NCI-H774 (cell line): ENCODE data around the gene EPB41L4A.

Source experiments
- DNase-seq: peaks from one replicate; lab custom pipeline; 2025; lab: John Stamatoyannopoulos, UW

The EPB41L4A gene

DNA sequence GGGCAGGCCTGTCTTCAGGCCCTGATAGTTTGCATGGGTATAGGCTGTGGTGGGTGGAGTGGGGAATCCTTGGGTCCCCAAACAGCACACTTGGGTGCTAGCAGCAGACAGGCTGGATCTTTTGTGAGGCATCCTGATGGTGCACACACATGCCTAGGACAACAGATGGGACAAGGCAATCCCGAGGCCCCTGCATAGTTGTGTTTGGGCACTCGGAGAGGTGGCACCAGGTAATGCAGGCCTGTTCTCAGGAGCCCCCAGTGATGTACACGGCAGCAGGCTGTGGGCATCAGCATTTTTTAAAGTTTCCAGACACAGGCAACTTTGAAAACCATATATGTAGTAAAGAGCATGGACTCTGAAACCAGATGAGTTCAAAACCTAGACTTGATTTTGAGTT is 65.4 kb downstream of the EPB41L4A start:
- no peak for DNase-seq

DNA sequence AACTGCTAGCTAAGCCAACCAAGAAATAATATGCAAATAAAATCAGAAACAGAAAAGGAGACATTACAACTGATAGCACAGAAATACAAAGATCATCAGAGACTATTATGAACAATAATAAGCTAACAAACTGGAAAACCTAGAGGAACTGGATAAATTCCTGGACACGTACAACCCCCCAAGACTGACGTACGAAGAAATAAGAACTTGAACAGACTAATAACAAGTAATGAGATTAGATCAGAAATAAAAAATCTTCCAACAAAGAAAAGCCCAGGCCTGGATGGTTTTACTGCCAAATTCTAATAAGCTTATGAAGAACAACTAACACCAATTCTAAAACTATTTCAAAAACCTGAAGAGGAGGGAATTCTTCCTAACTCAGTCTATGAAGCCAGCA is 67.9 kb downstream of the EPB41L4A start:
- DNase-seq: no peak

DNA sequence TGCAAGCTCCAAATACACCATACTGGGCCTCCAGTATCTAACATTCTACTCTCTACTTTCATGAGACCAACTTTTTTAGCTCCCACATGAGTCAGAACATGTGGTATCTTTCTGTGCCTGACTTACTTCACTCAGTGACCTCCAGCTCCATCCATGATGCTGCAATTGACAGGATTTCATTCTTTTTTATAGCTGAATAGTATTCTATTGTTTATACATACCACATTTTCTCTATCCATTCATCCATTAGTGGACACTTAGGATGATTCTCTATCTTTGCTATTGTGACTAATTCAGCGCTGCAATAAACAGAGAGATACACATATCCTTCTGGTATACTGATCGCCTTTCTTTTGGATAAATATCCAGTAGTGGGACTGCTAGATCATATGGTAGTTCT is 68.5 kb downstream of the EPB41L4A start:
- no peak for DNase-seq

DNA sequence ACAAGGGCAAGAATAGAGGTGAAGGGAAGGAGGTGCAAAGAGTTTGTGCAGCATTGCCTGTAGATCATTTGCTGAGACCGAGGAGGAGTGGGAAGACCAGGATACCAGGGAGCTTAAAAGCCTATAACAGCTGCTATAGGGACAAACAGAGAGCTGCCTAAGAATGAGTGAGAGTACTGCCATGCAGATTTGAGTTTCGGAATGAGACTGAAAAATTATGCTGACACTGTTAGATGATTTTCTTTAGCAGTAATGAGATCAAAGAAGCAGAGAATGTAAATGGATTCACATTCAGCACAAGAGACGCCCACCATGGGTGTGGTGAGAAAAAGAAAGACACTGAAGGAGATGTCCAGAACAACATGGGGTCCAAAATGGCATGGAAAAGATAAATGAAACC is 69.7 kb downstream of the EPB41L4A start:
- DNase-seq: no peak

DNA sequence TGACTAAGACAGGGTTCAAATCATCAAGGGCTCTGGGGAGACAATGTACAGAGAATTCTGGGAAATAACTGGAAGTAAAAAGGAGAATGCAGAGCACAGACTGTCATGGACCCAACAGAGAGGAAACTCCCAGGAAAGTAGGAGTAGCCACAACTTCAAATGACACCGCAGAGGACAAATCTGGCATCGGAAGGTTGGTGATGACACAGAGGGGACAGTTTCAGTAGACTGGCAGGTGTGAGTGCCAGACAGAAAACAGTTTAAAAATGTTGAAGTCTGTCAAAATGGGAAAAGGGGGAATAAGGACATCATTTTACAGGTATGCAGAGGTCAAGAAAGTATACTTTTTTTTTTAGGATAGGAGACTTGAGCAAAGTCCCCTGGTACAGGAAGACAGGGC is 70.2 kb downstream of the EPB41L4A start:
- no peak for DNase-seq

DNA sequence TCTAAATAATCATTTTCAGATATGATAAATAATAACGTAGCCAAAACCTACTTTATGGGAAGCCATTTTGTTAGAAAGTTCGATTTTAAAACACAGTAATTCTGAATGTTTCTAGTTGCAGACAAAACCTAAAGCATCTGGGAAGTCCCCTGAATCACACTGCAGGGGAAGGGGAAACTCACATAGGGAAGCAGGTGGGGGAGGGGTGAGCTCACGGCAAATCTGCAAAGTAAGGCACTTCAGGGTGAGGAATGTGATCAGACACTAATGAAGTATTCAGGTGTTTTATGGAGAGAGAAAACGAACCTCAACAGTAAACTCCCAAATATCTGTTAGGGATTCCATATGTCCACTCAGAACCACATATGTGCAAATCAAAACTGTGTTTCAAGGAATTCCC is 70.7 kb downstream of the EPB41L4A start:
- no peak for DNase-seq

DNA sequence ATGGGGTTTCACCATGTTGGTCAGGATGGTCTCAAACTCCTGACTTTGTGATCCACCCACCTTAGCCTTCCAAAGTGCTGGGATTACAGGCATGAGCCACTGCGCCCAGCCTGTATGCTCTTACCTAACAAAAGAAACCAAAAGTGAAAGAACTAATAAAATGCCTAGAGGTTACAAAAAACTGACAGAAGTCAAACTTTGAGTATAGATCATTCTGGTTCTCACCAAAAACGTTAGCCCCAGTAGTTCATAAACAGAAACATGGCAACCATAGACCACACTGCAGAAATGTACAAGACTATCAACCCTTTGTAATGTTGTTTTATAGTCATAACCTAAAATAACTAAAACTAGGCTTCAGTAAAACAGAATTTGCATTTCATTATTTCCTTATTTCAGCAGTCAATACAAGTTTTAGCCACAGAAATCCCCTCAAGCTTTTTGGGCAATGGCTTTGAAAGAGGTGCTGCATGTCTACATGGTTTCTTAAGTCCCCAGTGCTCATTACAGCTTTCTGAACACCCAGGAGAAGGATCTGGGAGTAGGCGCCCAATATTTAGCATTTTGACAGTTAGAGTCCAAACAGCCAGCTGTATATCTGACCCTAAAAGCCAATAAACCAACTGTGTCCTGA is 72.5 kb downstream of the EPB41L4A start:
- DNase-seq: no peak

DNA sequence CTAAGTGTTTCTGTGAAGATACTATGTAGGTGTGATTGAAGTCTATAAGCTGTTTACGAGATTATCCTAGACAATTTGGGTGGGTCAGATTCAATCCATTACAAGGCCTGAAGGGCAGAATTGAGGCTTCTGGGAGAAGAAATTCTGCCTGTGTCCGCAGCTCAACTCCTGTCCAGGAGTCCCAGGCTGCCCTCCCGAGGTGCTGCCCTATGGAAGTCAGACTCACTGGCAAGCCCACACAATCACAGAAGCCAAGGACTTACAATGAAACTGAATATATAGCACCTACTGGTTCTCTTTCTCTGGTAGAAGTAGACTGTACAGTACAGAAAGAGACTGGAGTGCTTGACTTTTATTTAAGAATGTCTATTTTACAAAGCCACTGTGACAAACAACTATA is 74.5 kb downstream of the EPB41L4A start:
- no peak for DNase-seq

DNA sequence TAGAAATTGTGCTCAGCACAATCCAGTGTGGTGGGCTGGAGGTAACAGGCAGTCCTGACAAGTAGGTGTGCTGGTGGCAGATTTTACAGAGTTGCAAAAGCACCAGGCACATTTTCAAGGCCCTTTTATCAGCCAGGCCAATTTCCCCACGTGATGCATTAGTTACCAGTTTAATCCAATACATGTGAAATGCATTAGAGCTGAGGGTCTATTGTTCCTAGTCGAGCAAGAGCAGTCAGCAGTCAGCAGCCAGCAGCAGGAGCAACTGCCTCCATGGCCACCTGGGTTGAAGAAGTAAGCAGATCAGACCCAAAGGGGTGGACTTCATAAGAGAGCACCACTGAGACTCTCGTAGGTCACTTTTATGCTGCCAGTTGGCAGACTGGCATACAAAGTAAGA is 76.7 kb downstream of the EPB41L4A start:
- DNase-seq: no peak

DNA sequence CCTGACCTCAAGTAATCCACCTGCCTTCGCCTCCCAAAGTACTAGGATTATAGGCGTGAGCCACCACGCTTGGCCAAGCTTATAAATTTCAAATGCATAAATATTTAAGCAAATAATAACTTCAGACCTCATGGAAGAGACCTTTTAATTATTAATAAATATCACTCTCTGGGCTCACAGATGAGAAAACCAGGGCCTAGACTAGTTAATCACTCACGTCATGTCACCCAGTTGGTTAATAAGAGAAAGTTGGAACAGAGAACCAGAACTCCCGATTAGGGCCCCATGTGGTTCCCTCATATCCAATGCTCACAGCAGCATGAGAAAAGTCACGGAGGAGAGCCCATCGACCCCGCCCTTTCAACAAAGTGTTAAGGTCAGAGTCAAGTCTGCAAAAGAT is 79.3 kb downstream of the EPB41L4A start:
- DNase-seq: no peak

DNA sequence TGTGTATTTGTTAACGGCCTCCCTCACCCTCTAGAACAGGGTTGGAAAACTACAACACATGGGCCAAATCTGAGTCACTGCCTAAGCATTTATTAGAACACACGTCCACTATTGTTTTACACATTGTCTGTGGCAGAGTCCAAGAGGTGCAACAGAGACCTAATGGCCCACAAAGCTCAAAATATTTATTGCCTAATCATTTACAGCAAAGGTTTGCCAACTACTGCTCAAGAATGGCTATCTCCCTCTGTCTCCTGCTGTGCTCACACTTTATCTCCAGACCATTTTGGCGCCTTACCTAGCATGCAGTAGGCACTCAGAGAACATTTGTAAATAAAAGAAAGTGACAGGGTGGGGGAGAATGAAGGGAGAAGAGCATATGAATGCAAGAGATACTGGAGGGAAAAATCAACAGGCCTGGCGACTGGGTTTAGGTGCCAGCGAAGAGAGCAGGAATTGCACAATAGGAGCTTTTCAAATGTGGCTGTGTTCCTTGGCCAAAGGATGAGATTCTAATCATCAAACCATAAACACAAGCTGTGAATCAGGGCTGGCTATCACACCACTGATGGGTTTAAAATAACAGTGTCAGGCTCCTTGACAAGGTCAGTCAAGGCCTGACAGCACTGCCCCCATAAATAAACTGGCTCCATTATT is 80.3 kb downstream of the EPB41L4A start:
- DNase-seq: peak; percentile 30

DNA sequence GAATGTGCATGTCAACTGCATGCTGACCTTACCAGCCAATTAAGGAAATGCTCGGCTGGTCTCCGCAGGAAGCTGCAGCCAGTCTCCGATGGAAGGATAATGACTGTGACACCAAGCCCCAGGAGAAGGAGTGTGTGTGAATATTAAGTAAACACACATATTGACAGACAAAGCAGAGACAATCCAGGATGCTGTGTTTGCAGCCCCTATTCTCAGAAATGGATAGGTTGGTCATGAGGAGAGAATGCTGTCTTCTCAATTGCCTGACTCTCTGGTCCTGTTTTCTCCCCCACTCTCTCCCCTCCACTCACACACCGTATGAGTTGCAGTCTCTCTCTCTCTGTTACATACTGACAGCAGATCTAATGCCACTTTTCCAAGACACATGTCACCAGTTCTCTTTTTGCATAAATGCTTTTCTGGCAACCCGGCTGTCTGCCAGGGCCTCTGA is 85.7 kb downstream of the EPB41L4A start:
- DNase-seq: no peak

DNA sequence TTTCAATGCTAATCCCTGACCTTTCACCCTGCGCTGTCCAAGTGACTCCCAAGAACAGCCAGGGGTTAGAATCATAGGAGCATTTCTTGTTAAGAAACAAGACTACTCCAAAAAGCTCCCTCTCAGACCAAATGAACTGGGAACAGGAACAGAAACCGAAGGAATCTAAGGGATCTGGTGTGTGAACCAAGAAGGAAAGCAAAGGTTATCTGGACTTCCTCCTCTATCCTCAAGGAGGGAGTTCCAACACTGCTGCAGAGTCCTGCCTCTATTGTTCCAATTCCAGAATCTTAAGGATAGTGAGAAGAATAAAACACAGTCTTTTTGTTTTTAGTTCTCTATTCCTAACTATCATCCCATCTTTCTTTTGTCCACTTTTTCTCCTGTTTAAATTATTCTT is 87.2 kb downstream of the EPB41L4A start:
- no peak for DNase-seq

DNA sequence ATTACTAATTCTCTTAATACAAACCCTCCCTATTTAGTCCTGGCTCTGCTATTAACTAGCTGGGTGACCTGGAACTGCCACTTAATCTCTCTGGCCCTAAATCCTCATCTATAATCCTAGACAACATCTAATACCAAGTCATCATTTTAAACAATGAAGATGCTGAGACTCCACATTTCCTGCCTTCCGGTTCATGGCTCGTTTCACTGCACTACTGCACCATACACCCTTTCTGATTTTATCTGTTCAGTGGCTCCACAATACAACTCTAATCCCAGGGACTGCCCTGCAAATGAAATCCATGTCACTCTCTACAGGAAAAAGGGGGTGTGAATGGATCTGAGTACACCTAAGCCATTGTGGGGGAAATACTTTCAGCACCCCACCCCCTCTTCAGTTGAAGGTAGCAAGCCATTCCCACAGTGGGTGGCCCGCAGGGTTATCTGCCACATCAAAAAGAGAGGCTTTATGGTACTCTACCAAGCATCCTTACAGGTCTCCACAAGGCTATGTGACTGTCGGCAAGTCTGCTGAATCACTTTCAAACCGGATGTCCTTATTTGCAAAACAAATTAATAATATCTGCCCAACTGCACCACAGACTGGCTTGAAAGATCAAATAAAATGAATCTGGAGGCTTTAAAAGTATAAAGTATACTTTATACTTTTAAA is 89.5 kb downstream of the EPB41L4A start:
- no peak for DNase-seq

DNA sequence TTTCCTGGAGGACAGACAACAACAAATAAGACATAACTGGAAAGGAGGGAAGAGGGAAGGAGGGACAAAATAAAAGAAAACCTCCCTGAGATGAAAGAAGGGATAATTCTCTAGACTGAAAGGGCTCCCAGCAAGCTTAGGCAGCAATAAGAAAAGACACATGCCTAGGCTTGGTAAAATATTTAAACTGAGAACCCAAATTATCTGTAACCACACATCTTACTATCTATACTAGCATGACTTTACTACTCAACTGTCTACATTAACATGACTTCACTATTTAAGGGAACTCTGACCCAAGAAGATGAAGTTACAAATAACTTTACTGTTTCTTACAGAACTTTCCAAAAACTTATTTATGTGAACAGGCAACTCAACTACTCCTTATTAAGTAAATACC is 95.9 kb downstream of the EPB41L4A start:
- no peak for DNase-seq

DNA sequence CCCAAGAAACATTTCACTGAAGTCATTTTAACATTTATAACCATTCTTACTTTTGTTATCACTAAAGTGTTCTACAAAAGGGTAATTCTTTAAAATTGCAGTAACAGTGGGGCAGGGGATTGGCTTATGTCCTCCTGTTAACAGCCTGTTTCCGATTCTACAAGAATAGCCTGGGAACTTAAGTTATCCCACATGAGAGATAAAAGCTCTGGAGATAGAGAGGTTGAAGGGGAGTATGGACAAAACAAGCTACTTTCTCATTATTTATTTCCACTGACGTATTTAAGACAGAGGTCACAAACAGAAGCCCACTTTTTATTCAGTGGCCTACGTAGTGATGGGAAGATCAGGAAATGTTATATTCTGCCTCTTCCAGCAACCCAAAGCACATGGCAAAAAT is 98.7 kb downstream of the EPB41L4A start:
- no peak for DNase-seq

DNA sequence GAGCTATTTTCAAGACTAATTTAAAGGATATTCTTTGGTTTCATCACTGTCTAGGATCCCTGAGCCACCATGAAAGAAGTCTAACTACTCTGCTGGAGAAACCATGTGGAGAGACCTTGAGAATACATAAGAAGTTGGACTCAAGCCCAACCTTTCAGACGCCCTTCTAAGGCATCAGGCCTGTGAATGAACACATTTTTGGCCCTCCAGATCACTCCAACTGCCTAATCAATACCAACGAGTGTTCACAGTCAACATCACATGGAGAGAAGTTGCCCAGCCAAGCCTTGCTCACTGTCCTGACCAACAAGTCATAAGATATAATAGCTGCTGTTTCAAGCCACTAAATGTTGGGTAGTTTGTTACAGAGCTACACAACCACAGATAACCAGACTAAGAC is 100.7 kb downstream of the EPB41L4A start:
- DNase-seq: no peak

DNA sequence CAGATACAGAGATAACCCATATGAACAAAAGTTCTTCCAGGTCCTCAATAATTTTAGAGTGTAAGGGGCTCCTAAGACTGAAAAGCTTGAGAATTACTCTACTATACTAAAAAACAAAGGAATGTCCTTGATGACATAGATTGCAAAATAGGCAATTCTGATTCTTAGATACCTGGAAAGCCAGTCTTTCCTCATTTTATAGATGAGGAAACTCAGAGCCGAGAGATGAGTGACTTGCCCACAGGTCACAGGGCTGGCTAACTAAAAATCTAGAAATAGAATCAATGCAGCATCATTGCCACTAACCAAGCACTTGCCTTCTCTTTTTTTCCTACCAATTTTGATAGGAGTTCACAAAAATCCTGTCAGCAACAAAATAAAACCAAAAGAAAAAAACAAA is 101.2 kb downstream of the EPB41L4A start:
- no peak for DNase-seq

DNA sequence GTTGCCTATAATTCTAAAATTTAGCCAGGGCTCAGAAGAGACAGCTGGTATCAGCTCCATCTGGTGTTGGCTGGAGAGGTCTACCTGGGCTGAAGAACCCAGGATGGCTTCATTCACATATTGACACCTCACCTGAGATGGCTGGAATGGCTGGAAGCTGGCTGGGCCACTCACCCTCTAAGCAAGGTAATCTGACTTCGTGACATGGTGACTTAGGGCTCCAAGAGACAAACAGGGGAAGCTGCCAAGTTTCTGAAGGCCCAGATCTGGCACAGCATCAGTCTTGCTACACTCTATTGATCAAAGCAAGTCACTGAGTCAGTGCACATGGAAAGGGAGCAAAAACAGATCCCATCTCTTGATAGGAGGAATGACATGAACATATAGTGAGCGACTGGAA is 102.3 kb downstream of the EPB41L4A start:
- no peak for DNase-seq

DNA sequence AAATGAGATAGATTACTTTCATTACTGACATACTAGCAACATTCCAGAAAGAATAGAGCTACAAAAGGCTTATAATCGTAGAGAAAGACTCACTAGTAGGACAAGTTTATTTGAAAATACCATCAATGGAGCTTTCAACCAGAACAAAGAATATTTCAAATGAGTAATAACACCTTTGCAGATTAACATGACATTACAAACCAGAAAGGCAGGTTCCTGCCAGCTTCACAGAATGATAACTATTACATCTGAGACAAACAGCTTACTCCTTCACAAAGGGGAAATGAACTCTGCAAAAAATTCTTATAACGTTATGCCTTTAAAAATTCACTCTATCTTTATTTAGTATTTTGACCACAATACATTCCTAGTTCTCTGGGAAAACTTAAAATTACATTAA is 103.1 kb downstream of the EPB41L4A start:
- DNase-seq: no peak

DNA sequence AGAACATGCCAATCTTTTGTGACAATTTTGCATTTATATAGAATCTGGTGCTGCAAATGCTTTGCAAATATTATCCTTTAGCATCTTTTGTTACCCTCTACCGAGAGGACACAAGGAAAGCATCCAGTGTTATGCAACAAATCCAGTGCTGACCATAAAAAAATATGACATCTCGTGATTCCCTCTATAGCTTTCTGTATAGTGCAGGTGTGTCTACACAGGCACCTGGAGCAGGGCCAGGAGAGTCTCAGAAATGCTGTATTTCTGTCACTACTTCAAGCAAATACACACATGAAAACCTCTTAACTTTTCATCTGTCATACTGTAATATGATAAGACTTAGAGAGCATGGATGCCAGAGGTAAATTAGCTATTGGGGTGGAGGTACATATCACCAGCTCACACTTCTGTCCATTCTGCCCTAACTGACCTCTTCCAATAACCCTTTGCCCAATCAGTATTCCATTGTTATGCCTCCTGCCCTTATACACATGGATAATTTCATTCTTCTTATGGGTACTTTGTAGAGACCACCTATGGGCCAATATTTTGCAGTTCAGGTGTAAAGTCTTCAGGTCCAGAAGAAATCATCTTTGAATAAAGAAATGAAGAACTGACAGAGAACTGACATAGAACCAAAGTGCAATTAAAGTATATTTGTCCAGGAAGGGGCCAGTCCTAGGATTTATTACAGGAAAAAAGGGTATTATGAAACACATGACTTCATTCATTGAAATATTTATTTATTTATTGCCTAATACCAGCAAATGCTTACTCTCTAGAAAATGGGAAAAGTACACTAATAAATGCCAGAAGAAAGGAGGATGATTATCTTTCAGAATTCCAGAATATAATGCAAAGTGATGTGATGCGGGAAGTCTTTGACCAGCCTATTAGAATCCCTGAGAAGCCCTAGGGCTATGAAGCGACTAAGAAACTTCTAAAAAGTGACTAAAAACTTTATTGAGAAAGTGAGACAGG is 106.5 kb downstream of the EPB41L4A start:
- no peak for DNase-seq

DNA sequence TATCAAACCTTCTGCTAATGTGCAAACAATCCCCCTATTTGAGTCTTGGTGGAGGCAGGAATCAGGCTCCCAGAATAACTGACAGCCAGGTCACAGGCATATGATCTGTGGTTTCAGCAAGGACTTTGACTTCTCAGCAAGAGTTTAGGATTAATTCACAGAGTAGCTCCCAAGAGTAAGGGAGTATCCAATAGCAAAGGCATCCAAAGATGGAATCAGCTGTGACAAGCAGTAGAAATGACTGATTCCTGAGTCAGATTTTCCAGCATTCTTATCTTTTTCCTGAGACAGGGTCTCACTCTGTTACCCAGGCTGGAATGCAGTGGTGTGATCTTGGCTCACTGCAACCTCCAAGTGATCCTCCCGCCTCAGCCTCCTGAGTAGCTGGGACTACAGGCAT is 108.3 kb downstream of the EPB41L4A start:
- no peak for DNase-seq
